ENCODE measurements around the gene TBPL2. TPM values are rescaled to one million over a fixed set of nuclear protein-coding genes. Genes with fewer than 3 reads are reported as not detected.
"Not testable (repeated sequence)": the region's sequence is repeated elsewhere in the genome, so short reads cannot be mapped to it uniquely, and the experiment has no call there.

The TBPL2 gene
- total RNA-seq, 1 experiment from 2014 or later: not detected

- intact Hi-C loops (cut with micrococcal nuclease): no loop called here
- no peak for DNase-seq (ENCODE audit: low read depth, low spot score)
- H3K27me3 ChIP-seq (ENCODE audit: insufficient read depth, low read length): no peaks in the 10 kb centered on the region
- BruUV-seq (replicated peaks): no TSS peak
- TF ChIP-seq RAD21 (IDR thresholded peaks at IDR 0.05; ENCODE audit: low read depth) (no peak), CEBPB (IDR thresholded peaks at IDR 0.05; ENCODE audit: low read depth) (no peak), ZBTB33 (IDR thresholded peaks at IDR 0.05; ENCODE audit: extremely low read depth, insufficient replicate concordance, low read length) (no peak), POLR2AphosphoS5 (IDR thresholded peaks at IDR 0.05; ENCODE audit: low read depth, low read length) (no peak)
- ChIA-PET RAD21 (ENCODE audit: low non-redundant PET in 1 of 2, low total read pairs in 2 of 2, uncharacterized antibody in 2 of 2, unreplicated experiment in 2 of 2) (no interaction called here), CTCF (no interaction called here), POLR2A (interaction anchor here (0.8 kb wide), 1 partner anchor 11 kb away, joined by 3 read pairs; no protein-coding TSS in a partner anchor)
- no peaks in the 10 kb centered on the region for H4K20me1 ChIP-seq (ENCODE audit: insufficient read depth)
- peaks cover 23 to 43% of the 10 kb centered on the region in 2 experiments for H3K4me1 ChIP-seq (ENCODE audit: control insufficient read depth in 1 of 2, insufficient read depth in 2 of 2, low read length in 2 of 2)
- no peaks in the 10 kb centered on the region for H3K79me2 ChIP-seq (ENCODE audit: insufficient read depth, low read length)
- ATAC-seq: no peak
- H3K9ac ChIP-seq (ENCODE audit: low read length): no peak overlapping the region
- no peak overlapping the region for H3K4me2 ChIP-seq (ENCODE audit: low read length)
- no peak overlapping the region for H3K4me3 ChIP-seq (replicated peaks in 1 of 2; ENCODE audit: low read depth in 1 of 2, low read length in 2 of 2)
- H3K9me2 ChIP-seq (ENCODE audit: insufficient read depth): no peaks in the 10 kb centered on the region
- no peaks in the 10 kb centered on the region for H3K9me3 ChIP-seq (ENCODE audit: control insufficient read depth in 1 of 2, insufficient read depth in 1 of 2, low read depth in 1 of 2, low read length in 2 of 2)
- no peak overlapping the region for H2AFZ ChIP-seq (ENCODE audit: low read depth, low read length, poor library complexity, severe bottlenecking)
- H3K36me3 ChIP-seq (ENCODE audit: control insufficient read depth in 1 of 2, insufficient read depth in 2 of 2, low read length in 2 of 2): no peaks in the 10 kb centered on the region
- H3K27ac ChIP-seq (ENCODE audit: low read depth, low read length): no peak overlapping the region
Observed at GRCh38 chr14:55457496-55457895, 17.1 kb upstream of the TBPL2 start.

GRCh38 chr14:55456411-55456810 is 16.0 kb upstream of the TBPL2 start:
- H3K4me2 ChIP-seq (ENCODE audit: low read length); H3K79me2 ChIP-seq (ENCODE audit: insufficient read depth, low read length); ATAC-seq; CTCF ChIA-PET; RAD21 ChIA-PET (ENCODE audit: low non-redundant PET in 1 of 2, low total read pairs in 2 of 2, uncharacterized antibody in 2 of 2, unreplicated experiment in 2 of 2); H3K9me3 ChIP-seq (ENCODE audit: control insufficient read depth in 1 of 2, insufficient read depth in 1 of 2, low read depth in 1 of 2, low read length in 2 of 2); DNase-seq (ENCODE audit: low read depth, low spot score); H3K27ac ChIP-seq (ENCODE audit: low read depth, low read length); BruUV-seq (replicated peaks); POLR2A ChIA-PET; H2AFZ ChIP-seq (ENCODE audit: low read depth, low read length, poor library complexity, severe bottlenecking); H4K20me1 ChIP-seq (ENCODE audit: insufficient read depth); H3K27me3 ChIP-seq (ENCODE audit: insufficient read depth, low read length); H3K9ac ChIP-seq (ENCODE audit: low read length); intact Hi-C loops (cut with micrococcal nuclease); H3K4me3 ChIP-seq (replicated peaks in 1 of 2; ENCODE audit: low read depth in 1 of 2, low read length in 2 of 2); H3K9me2 ChIP-seq (ENCODE audit: insufficient read depth); H3K36me3 ChIP-seq (ENCODE audit: control insufficient read depth in 1 of 2, insufficient read depth in 2 of 2, low read length in 2 of 2): not testable (repeated sequence)
- peaks cover 23 to 52% of the 10 kb centered on the region in 2 experiments for H3K4me1 ChIP-seq (ENCODE audit: control insufficient read depth in 1 of 2, insufficient read depth in 2 of 2, low read length in 2 of 2)
